Endometrial microvascular endothelial cells (primary cell): Measurements from ENCODE around the gene BRSK1. TPM values are rescaled to one million over a fixed set of nuclear protein-coding genes. Genes with fewer than 3 reads are reported as not detected.
"Not testable (repeated sequence)": the region's sequence is repeated elsewhere in the genome, so short reads cannot be mapped to it uniquely, and the experiment has no call there.

Experiments
- in situ Hi-C: cut with HindIII; loops from 2 replicates; pipeline ENCODE4 v1.10.0; 2017; ENCODE audit warnings: low sequenced_read_pairs, low pct_unique_long_range_greater_than_20kb; ENCODE audit errors: inconsistent ontology term
- total RNA-seq: library from RNA; depleted of rRNA; stranded (reverse); fragments of >200 nt; gene quantifications from one replicate; pipeline ENCODE4 v1.2.3, GENCODE V29; 2015; ENCODE audit errors: inconsistent ontology term

BRSK1 gene
- total RNA-seq, 1 donor from 2014 or later: 1.1 TPM

DNA sequence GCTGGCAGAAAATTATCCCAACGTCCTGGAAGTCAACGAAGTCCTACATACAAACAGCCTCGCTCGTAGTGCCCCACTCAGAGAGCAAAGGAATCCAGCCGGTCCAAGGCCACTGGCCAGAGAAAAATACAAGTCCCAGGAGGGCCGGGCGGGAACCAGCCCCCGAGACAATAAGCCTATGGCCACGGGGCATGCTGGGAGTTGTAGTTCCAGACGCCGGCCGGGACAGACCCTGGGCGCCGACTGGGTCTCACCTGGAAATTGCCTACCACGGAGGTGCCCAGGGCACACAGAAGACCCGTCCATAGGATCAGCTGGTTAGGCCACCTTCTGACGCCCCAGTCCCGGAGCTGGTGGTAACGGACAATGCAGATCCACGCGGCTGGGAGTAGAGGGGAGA, 36.0 kb downstream of the BRSK1 start:
- in situ Hi-C loops: no loop called here

GRCh38 chr19:55320844-55321419, 37.1 kb downstream of the BRSK1 start:
- in situ Hi-C loops: no loop called here

- in situ Hi-C loops: no loop called here
Observed at GRCh38 chr19:55321466-55322137, 37.8 kb downstream of the BRSK1 start.

DNA sequence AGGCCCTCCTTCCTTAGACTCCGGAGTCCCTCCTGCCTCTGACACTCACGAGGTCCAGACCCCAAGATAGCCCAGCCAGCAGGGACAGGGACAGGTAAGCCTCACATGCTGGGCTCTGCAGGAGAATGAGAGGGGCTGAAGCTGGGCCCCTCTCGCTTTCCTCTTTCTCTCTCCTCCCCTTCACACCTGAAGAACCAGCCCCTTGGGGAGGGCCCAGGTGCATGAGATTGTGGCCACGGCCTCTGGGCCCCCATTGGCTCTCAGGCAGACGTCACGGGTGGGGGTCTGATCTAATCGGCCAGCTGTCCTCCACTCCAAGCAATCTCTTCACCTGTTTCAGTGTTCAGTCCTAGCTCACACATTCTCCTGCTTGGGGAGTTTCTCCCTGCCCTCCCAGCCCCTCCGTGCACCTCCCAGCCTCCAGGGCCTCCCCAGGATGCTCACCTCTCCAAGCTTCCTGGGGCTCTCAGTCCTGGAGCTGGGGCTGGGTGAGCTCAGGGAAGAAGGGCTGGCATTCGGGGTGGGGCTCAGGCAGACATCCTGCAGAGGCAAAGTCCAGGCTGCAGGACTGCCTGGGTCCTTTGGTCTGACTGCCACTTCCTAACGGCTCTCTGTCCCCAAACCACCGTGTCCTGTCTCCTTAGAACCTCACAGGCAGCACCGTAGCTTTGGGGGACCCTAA, 38.5 kb downstream of the BRSK1 start:
- in situ Hi-C loops: no loop called here

- in situ Hi-C loops: no loop called here
Observed at GRCh38 chr19:55324662-55325061, 40.9 kb downstream of the BRSK1 start.

- in situ Hi-C loops: no loop called here
Observed at GRCh38 chr19:55325172-55325571, 41.4 kb downstream of the BRSK1 start, which contains the start of gene TMEM150B. Gene TMEM150B, minus strand, starts transcription at chr19:55325341. Its CDS starts 4,305 bp downstream, at chr19:55321036.

DNA sequence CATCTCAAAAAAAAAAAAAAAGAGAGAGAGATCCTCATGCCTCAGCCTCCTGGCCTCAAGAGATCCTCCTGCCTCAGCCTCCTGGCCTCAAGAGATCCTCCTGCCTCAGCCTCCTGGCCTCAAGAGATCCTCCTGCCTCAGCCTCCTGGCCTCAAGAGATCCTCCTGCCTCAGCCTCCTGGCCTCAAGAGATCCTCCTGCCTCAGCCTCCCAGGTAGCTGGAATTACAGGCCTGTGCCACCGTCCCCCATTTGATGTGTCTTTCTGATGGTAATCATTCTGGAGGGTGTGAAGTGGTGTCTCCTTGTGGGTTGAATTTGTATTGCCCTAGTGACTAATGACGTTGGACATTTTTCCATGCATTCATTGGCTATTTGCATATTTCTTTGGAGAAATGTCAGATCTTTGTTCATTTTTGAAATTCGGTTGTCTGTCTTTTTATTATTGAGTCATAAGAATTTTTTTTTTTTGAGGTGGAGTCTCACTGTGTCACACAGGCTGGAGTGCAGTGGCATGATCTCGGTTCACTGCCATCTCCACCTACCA, 45.0 kb downstream of the BRSK1 start:
- in situ Hi-C loops: not testable (repeated sequence)

- in situ Hi-C loops: not testable (repeated sequence)
Observed at GRCh38 chr19:55329791-55330190, 46.0 kb downstream of the BRSK1 start.

DNA sequence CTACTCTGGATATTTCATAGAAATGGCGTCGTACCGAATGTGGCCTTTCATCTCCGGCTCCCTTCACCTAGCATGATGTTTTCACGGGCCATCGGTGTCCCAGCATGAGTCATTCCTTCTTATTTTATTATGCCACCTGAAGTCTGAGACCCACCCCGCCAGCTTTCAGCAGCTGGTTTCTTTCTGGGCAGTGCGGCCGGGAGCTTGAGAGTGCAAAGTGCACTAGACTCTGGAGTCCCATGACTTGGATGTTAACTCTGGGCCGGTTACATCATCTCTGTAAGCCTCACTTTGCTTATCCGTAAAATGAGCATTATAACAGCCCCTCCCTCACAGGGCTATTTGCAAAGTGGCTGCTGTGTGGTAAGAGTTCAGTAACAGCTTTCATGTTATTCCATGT, 50.1 kb downstream of the BRSK1 start:
- in situ Hi-C loops: no loop called here

DNA sequence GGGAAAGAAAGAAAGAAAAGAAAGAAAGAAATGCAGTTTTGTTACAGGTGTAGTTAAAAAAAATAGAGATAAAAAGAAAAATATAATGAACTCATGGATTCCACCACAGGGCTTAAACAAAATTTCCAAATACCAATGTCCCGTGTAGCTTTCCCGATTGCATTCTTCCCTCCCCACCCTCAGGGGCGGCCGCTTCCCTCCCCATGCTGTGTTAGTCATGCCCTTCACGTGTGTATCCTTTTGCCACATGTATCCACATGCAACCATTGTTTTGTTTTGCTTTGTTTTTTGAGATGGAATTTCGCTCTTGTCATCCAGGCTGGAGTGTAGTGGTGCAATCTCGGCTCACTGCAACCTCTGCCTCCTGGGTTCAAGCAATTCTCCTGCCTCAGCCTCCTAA, 52.3 kb downstream of the BRSK1 start:
- in situ Hi-C loops: no loop called here

DNA sequence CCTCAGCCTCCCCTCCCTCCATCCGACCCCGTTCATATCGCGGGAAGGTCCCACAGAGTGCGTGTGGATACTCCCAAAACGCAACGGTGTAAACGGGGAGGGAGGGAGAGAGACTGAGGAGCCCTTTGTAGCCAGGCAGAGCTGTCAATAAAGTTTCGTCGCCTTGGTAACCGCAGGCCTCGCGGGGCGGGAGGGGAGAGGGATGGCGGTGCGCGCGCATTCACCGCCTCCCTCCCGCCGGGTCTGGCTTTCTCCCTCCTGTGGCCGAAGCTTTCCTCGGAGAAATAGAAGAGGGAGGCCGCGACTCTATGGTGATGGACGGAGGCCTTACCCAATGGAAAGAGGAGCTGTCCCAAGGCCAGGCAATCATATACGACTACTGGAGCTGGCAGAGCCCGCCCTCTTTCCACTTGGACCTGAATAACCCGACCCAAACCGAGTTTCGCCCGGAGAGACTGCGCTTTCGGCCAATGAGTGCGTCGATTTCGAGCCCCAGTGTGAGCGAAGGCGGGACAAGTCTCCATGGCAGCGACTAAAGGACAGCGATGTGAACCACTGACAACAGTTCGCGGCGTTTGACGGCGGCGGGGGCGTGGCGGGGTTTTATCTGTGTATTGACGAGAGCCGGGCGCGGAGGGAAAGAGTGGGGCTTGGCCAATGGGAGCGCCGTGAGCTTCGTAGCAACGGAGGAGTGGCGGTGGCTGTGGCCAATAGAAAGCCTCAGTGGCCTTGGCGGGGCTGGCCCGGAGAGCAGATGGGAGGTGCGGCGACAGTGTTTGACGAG, 55.5 kb downstream of the BRSK1 start, which contains the start of gene KMT5C:
KMT5C (plus strand) TSS at position 772 of the 784 bp plus-strand sequence. CDS start 2,061 bp downstream, outside the sequence.
- in situ Hi-C loops: no loop called here

GRCh38 chr19:55339889-55340783, 56.3 kb downstream of the BRSK1 start:
- in situ Hi-C loops: no loop called here

DNA sequence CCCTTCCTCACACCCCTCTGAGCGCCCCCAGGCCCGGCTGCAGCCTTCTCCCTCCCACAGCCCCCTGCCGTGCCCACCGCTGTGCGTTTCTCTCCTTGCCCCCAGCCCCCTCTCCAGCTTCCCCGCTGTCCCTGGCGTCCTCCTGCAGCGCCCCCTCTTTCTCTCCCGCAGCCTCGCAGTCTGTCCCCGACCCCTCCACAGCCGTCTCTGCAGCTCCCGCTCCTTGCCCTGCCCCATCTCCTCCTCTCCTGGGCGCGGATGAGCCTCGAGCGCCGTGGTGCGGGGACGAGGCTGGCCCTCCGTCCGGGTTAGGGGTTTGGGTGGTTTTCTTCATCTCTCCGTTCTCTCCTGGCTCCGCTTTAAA, 57.0 kb downstream of the BRSK1 start:
- in situ Hi-C loops: no loop called here

DNA sequence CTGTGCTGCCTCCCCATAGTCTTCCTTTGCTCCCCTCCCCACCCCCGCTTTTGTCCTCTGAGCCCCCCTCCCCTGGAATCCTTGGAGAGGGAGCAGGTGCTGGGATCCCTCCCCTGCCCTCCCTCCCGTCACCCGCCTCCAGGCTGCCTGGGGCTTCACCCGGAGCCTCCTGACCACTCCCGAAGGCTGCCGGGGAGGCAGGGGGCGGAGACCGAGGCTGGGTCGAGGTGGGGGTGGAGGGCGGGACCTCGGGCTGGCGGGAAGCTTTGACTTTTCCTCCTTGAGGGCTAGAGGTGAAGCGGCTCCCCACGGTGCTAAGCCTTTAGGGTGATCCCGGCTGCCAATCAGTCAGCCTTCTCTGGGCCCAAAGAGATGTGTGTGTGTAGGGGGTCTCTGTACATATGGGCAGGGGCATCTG, 57.4 kb downstream of the BRSK1 start:
- in situ Hi-C loops: no loop called here

GRCh38 chr19:55341595-55342531, 58.1 kb downstream of the BRSK1 start:
- in situ Hi-C loops: no loop called here

DNA sequence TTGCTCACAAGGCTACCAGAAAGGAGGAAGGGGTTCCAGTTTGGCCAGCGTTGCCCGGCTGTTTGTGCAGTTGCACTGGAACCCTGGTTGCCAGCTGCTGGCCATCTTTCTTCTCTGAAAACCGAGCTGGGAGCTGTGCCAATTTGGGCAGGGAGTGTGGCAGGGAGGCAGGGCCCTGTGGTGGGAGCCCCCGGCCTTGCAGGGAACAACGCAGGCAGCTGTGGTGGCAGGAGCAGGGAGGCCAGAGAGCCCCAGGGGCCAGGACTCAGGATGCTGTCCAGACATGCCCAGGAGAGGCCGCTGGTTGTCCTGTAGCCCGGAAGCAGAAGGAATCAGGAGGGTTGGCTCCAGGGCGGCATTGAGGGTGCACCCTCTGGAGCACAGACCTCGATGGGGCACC, 60.6 kb downstream of the BRSK1 start:
- in situ Hi-C loops: no loop called here

DNA sequence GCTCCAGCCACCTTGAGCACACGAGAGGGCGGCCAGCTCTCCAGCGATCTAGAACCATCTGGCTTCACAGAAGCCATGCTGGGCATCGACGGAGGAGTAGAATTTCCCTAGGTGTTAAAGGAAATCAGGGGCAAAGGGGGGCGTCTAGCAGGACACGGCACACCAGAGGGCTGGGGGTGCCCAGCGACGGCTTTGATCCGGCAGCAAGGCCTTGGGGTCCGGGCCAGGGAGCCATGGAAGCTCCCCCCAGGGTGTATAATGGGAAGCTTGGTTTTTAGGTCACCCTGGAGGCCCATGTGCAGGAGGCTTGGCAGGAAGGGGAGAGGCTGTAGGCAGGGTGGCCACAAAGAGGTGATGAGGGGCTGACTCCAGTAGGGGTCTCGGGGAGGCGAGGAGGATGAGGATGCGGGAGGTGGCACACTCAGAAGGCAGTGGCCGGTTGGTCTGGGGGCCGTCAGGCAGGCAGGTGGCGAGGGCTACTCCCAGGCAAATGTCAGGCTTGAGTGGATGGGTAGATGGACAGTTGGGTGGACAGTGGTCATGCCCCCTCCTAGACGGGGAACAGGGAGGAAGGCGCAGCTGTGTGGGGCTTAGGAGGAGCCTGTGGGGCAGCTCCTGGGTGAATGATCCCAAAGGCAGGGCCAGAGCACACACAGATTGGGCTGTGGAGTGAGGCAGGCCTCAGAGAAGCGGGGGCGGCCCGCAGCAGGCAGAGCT, 61.5 kb downstream of the BRSK1 start:
- in situ Hi-C loops: no loop called here
